ENCODE measurements around the gene TAP2.
"Not testable (repeated sequence)": the region's sequence is repeated elsewhere in the genome, so short reads cannot be mapped to it uniquely, and the experiment has no call there.

TAP2 gene

DNA sequence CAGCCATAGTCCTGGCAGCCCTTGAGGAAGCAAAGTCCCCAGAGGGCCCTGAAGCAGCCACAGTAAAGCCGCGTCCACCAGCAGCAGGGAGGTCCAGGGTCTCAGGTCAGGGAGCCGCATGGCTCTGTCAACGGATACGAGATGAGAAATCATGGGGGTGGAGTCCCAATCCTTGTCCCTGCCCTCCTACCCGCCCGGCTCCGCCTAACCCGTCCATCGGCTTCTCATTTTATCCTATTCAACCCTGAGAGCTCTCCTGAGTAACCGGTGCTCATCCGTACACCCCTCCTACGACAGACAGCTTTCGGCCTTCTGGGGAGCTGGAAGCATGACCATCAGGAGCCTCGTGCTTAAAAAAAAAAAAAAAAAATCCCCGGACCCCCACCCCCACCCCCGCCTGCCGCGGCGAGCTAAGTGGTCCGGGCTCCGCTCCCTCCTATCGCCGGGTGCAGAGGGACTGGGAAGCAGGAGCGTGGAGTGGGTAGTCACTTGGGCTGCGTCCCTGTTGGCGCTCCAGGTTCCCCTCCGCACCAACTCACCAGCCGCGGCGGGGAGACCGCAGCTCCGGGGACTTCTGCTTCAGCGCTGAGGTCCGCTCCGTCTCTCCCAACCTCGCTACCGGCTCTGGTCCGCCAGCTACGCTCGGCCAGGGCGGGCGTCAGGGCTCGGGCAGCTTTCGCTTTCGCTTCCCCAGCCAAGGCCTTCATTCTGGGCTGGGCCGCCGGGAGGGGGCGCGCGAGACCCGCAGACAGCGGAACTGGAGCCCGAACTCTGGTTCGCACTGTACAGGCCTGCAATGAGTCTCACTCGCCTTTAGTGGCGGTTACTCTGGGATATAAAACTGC is at the start of gene TAP2:
TSS of gene TAP2 (minus strand) at position 626 of the 845 bp plus-strand sequence. CDS start at position 120, 506 bp downstream.
- DNase-seq, result peak; percentile 95 to 98

DNA sequence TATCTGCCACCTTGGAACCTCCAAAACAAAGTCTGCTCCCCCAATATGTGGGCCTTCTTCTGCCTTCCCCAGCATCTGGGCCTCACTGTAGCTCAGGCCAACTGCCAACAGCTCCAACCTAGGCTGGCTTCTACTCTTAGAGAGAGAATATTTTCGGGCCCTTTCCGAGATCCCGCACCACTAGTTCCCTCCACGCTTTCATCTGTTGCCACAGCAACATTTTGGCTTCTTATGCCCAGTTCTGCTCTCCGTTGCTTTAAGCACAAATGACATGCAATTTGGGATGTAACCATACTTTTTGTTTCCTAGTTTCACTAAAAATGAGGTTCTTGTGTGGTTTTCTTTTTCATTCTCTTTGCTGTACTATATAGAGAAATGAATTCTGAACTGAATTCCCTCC is 49.1 kb upstream of the TAP2 start:
- no peak for DNase-seq

DNA sequence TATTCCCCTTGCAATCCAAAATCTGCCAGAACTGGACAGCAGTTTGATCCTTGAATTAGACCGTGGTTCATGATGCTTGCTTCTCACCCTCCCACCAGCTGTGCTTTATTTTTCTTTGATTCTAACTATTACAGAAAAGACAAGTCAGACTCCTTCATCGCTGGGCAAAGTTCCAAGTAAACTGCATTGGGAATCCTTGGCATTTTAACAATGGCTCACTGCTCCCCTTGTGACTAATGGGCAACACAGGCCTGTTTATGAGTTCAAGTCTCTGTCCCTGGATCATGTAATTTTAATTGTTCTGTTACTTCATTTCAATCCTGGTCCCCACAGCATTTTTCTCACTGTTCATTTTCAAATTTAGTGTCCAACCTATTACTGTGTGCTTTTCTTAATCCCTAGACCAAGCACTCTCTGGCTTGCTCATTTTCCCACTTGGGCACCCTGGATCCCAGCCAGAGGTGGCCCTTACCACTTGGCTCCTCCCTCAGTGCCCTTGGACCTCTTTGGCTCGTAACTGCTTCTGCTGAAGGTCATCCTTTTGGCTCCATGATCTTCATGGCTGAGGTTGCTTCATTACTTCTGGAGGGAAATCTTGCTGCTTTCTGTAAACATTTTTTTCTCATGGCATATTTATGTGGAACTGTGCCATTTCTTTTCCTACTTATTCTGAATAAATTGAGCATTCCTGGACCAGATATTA is 48.3 kb upstream of the TAP2 start:
- no peak for DNase-seq

DNA sequence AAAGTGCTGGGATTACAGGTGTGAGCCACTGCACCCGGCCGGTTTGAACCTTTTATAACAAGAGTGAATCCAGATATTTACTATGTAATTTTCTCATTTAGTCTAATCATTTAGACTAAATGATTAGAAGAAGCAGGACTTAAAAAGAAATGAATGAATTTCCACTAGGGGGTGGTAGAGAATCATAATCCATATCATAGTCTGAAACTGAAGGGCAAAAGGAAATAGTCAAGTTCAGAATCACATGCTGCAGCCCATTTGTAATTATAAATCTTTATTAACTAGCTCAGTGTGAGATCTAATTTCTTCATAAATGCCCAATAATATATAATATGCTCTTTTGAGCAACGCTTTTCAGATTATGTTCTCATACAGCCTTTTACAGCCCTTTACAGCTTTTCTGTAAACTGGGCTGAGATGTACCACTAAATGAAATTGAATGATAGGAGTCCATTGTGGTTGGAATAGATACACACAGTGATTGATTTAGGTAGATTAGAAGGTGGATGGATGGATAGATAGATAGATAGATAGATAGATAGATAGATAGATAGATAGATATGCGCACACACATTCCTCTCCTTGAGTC is 47.3 kb upstream of the TAP2 start:
- peak in 1 of 2 donors; percentile 77 for DNase-seq

DNA sequence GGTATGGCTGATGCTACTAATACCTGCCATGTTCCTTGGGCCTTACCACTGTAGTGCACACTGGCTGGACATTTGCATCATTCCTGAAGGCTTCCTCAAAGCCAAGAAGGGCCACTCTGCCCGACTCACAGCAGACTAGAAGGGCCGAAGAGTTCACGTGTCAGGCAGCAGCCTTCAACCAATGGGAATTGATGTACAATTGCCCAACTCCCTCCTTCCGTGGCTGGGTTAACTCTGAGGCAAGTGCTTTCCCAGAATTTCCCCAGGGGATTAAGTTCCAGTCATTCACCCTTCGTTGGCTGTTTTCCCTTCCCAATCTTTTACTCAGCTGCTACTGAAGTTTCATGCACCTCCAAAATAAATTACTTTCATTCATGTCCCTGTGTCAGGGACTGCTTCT is 45.2 kb upstream of the TAP2 start:
- no peak for DNase-seq

DNA sequence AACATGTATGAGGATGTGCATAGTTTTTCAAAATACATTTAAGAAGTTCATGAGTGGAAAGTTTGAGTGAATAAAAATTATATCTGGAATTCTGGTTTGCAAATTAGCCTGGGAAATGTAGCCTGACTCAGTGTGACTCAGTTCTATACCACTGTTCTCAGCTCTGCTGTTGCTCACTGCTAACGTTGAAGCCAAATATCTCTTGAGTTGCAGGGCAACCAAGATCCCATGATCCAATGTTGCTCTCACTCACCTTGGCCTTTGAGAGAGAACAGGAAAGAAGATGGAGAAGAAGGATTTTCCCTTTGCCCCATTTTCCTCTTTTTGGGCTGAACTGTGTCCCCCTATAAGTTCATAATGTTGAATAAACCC is 44.3 kb upstream of the TAP2 start:
- no peak for DNase-seq

DNA sequence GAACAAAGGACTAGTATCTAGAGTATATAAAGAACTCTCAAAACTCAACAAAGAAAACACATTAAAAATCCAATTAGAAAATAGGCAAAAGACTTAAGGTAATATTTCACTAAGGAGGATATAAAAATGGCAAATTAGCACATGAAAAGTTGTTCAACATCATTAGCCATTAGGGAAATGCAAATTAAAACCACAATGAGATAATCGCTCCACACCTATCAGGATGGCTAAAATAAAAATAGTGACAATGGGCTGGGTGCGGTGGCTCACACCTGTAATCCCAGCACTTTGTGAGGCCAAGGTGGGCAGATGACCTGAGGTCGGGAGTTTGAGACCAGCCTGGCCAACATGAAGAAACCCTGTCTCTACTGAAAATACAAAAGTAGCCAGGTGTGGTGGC is 42.4 kb upstream of the TAP2 start:
- not testable (repeated sequence) for DNase-seq

DNA sequence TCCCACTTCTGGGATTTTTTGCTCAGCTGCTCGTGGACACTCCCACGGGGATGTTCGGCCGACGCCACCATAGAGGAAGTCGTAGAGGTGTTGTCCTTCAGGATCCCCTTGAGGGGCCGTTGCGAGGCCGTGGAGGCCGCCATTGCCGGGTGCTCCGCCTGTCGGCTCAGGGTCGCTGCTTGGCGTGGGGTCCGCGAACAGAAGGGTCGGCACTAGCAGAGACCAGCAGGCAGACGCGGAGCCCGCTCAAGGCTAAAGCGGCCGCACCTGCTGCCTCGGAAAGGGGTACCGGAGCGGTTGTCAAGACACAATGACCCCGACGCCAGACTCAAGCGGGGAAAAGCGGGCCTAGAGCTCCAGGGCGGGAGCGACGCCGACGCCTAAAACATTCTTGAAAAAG is 41.2 kb upstream of the TAP2 start:
- DNase-seq, result no peak

DNA sequence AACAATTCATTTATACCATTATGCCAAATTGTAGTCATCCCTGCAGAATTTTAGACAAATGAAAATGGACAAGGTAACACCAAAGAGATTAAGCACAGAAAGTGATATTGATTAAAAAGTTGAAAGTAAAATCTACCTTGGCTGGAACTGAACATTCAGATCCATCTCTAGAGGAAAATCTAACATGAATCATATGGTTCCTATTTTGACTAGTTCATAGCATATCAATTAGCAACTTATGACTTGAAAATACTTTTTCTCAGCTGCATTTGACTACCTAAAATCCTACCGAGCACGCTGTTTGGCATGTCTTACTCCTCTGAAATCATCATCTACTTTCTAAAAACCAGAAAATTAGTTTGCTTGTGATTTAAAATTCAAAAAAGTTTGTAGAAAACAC is 38.1 kb upstream of the TAP2 start:
- DNase-seq, result no peak

DNA sequence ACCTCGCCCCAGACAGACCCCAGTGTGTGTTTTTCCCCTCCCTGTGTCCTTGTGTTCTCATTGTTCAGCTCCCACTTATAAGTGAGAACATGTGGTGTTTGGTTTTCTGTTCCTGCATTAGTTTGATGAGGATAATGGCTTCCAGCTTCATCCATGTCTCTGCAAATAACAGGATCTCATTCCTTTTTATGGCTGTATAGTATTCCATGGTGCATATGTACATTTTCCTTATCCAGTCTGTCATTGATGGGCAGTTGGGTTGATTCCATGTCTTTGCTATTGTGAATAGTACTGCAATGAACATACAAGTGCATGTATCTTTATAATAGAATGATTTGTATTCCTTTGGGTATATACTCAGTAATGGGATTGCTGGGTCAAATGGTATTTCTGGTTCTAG is 35.4 kb upstream of the TAP2 start:
- not testable (repeated sequence) for DNase-seq

DNA sequence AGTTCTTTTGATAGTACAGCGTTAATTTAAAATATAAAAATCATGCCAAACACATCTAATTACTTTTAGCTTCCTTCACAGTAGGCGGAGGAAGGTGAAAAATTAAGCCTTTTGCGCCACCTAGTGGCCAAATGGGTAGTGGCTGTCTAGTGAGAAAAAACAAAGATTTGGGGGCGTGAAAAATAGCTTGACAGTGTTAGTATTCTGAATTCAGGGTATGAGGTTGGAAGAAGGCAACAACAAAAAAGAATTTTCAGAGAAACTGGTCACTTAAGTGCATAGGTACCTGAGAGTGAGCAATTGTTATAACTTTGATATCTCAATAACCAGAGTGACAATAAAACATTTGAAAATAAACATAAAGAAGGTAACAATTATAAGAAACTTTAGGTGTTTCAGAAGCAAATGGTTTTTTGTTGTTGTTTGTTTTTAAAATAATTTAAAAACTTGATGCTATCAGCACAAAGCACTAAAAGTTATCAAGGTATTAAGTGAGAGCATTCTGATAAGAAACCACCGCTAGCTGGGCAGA is 29.8 kb upstream of the TAP2 start:
- DNase-seq, result peak; percentile 82 to 89

DNA sequence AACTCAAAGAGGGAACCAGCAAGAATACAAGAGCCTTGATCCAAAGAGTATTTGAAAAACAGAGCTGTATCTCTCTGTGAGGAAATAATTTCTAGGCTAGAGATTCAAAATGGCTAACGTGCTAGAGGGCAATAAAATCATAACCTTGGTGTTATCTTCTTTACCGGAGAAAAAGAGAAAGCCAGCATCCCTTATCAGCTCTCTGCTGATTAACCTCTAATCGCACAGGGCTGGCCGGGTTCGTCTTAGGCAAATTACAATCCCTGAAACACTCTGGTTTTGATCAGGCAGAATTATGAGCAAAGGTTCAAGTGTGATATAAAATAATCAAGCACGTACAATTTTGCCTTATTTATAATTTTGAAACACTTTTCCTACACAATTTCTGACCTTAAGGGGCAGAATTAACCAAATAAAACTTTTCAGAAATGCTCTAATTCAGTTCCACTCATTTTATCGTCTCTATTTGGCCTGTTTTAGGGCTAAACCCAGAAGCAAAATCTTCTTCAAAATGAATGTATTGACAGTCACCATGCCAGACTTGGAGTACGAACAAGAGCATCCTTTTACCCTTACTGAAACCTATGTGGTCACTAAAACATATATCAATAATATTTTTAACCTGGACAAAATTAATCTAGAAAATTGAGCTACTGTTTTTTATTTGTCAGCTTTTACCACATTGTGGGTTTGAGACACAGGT is 29.2 kb upstream of the TAP2 start:
- DNase-seq, result no peak

DNA sequence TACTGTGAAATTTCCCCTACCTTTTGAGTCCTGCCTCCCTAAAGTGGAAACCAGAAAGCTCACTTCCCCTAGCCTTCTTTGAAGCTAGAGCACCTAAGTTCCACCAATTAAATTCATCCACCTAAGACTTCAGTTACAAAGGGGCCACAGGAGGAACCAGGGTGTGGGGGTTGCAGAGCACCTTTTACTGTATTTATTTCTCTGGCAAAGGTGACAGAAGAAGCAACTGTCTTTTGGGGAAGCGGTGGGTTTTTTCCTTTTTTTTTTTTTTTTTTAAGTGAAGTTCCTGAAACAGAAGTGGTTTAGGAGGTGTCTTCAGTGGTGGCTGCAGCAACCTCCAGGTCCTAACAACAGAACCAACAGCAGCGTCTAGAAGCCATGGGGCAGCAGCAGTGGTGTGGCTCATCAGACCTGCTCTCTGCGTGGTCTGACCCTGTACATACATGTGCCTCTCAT is 28.5 kb upstream of the TAP2 start:
- no peak for DNase-seq

DNA sequence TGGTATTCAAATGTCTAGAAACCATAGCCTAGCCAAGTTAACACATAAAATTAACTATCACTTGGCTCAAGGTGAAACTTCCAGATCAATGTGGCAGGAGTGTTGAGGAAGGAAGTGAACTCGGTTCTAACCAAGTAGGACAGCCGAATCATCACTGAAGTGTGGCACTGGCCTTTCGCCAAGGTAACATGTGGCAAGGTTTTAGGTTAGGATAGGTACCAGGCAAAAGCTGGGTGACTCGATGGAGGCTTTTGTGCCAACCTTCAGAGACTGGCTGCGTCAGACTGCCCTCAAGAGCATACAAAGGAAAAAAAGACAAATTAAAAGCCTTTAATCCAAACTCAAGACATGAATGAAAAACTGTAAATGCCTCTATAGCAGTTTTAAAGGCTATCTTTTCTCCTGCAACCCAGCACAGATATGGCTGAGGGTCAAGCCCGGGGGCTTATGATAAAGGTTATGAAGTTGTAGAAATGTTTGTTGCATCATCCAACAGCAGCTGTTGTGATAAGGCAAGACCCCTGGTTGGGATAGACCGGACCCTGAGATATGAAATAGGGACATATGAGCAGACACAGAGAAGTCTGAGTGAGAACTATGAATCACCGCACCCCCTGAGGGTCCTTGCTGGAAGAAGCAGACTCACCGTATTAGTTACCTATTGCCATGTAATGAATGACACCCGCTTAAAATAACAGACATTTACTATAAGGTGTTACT is 27.3 kb upstream of the TAP2 start:
- no peak for DNase-seq

DNA sequence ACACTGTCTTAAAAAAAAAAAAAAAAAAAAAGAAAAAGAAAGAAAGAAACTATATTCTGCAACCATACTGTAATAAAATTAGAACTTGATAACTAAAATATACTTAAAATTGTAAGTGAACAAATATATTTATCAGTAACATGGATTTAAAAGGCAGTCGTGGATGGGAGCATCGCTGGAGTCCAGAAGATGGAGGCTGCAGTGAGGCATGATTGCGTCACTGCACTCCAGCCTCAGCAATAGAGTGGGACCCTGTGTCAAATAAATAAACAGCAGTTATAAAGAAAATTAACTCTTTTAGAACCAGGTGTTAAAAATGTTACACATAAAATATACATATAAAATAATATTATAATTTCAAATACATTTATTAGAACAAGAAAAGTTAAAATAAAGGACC is 24.2 kb upstream of the TAP2 start:
- DNase-seq, result no peak

DNA sequence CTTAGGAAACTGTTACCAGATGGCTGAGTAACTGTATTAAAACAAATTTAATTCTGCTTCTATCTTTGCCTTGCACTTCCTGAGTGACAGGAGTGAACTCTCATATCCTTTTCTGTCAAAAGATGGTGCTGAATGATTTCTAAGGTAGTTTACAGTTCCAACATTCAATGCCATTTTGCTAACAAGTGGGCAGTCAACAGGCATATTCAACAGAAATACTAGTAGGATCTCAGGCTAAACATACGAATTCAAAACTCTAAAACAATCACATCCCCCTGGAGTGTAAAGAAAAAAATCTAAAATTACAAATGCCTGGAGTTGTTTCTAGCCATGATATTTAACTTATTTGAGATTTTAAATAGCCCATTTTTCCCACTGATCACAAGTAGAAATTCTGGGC is 22.1 kb upstream of the TAP2 start:
- no peak for DNase-seq

DNA sequence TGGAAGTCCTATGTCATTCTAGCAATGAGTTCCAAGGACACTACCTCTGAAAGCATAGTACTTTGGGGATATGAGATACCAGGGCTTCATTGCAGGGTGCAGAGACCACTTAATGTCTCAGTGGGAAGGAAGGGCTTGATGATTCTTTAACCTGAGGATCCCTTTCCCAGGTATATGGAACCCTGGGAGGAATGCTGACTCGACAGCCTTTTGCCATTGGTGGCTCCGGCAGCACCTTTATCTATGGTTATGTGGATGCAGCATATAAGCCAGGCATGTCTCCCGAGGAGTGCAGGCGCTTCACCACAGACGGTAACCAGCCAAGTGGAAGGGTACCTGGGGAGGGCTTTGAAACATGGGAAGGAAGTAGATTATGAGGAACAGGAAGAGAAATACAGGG is 19.7 kb upstream of the TAP2 start:
- DNase-seq, result no peak

DNA sequence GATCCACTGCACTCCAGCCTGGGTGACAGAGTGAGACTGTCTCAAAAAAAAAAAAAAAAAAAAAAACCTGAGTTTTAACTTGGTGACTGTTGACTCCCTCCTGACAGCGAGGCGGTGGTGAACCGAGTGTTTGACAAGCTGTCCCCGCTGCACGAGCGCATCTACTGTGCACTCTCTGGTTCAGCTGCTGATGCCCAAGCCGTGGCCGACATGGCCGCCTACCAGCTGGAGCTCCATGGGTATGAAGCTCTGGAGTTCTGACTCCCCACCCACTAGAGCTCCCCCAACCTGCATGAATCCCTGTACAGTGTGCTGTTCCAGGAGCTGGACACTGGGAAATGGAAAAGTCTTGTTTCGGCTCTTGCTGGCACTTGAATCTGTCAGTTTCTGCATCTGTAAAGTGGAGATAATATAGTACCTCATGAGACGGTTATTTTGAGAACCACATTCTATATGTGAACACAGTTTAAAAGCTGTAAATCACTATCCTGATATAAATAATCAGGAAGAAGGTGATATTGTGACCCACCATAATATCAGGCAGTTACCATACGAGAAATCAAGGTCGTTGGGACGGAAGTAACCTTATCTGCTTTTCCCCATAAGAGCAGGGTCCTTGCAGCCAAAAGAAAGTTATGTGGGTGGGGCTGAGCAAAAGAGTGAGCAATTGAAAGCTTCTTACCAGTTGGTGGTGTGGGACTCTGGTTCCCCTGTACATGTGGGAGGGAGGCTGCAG is 18.8 kb upstream of the TAP2 start:
- DNase-seq, result no peak

DNA sequence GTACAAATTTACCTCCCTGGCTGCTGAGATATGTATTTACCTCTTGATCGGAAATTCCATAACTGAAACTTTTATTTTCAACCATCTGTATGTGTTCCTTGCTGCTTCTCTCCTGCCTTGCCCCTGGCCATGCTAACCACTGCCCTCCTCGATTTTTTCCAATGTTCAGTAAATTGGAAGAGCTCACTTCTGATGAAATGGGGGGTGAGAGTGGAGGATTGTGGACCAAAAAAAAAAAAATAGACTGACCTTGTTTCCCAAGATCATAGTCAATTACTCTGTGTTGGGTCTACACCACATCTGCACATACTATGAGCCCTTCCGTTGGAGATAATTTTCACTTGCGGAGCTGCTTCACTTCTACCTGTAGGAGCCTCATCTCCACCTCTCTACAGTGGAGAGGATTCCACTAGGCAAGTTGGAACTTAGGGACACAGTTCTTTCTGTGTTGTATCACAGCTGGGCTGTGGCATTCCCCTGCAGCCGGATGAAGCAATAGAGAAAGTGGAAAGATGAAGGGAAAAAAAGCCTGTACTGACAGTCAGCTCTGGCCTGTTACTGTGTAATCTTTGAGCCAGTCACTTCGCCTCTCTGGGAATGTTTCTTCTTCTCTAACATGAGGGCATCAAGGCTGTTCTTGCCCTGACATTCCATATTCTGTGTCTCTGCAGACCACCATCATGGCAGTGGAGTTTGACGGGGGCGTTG is 17.1 kb upstream of the TAP2 start:
- DNase-seq, result no peak

DNA sequence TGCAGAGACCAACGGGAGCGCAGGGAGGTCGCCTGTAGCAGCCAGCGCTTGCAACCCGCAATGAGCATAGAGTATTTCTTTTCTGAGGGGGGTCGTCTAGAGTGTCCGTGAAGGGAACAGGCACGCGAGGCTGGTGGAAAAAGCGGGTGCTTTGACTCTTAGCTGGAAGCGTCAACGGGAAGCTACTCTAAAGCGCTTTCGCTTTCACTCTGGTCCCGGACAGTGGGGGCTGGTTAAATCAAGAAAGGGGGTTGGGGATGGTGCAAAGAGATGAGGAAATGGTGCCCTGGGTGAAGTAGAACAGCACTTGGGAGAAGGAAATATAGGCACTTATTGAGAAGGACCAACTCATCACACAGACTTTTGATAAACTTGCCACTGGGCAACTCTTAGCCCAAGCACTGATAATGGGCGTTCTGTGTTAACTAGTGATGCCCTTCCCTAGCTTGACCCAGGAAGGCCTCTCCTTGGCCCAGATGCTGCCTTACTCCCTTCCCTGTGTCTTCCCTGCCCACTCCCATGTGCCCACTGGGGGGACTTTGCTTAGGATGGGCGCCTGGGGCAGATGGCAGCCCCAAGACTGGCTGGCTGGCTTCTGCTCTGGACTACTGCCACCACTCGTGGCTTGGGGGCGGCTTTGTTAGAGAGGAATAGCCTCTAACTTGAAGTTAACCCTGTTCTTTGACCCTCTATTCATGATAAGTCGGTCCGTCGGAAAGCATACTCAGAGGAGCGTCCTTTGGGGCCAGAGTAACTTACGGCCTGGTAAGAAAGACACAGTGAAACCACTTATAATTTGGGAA is 16.0 kb upstream of the TAP2 start:
- DNase-seq, result peak; percentile 47 to 67

All from CD4-positive, alpha-beta T cell treated with Interleukin-1 beta for 1 hour (primary cell).